ENCODE results near the gene PSG3.
"Not testable (repeated sequence)": the region's sequence is repeated elsewhere in the genome, so short reads cannot be mapped to it uniquely, and the experiment has no call there.

Gene PSG3

GRCh38 chr19:42740381-42740780, at the start of gene PSG3:
PSG3 (minus strand) TSS chr19:42740481; CDS start chr19:42740384, 97 bp downstream.
- DNase-seq (ENCODE audit: low read depth in 1 of 2, low spot score in 1 of 2): not testable (repeated sequence)

- DNase-seq (ENCODE audit: low read depth in 1 of 2, low spot score in 1 of 2): not testable (repeated sequence)
Observed at GRCh38 chr19:42788766-42789165, 48.5 kb upstream of the PSG3 start.

GRCh38 chr19:42787766-42788165, 47.5 kb upstream of the PSG3 start:
- not testable (repeated sequence) for DNase-seq (ENCODE audit: low read depth in 1 of 2, low spot score in 1 of 2)

- DNase-seq (ENCODE audit: low read depth in 1 of 2, low spot score in 1 of 2): not testable (repeated sequence)
Observed at GRCh38 chr19:42776750-42777612, 36.7 kb upstream of the PSG3 start.

GRCh38 chr19:42774510-42775158, 34.4 kb upstream of the PSG3 start:
- DNase-seq (ENCODE audit: low read depth in 1 of 2, low spot score in 1 of 2): not testable (repeated sequence)

GRCh38 chr19:42767319-42767718, 27.0 kb upstream of the PSG3 start:
- not testable (repeated sequence) for DNase-seq (ENCODE audit: low read depth in 1 of 2, low spot score in 1 of 2)

GRCh38 chr19:42766871-42767270, 26.6 kb upstream of the PSG3 start:
- not testable (repeated sequence) for DNase-seq (ENCODE audit: low read depth in 1 of 2, low spot score in 1 of 2)

- no peak for DNase-seq (ENCODE audit: low read depth in 1 of 2, low spot score in 1 of 2)
Observed at GRCh38 chr19:42764836-42765235, 24.6 kb upstream of the PSG3 start.

- no peak for DNase-seq (ENCODE audit: low read depth in 1 of 2, low spot score in 1 of 2)
Observed at GRCh38 chr19:42762789-42763188, 22.5 kb upstream of the PSG3 start.

- not testable (repeated sequence) for DNase-seq (ENCODE audit: low read depth in 1 of 2, low spot score in 1 of 2)
Observed at GRCh38 chr19:42761924-42762295, 21.6 kb upstream of the PSG3 start.

GRCh38 chr19:42760954-42761923, 21.0 kb upstream of the PSG3 start:
- DNase-seq (ENCODE audit: low read depth in 1 of 2, low spot score in 1 of 2): not testable (repeated sequence)

GRCh38 chr19:42758667-42759066, 18.4 kb upstream of the PSG3 start:
- DNase-seq (ENCODE audit: low read depth in 1 of 2, low spot score in 1 of 2): not testable (repeated sequence)

- not testable (repeated sequence) for DNase-seq (ENCODE audit: low read depth in 1 of 2, low spot score in 1 of 2)
Observed at GRCh38 chr19:42752246-42752645, 12.0 kb upstream of the PSG3 start.

GRCh38 chr19:42741726-42742607, 1.7 kb upstream of the PSG3 start:
- DNase-seq (ENCODE audit: low read depth in 1 of 2, low spot score in 1 of 2): not testable (repeated sequence)

- not testable (repeated sequence) for DNase-seq (ENCODE audit: low read depth in 1 of 2, low spot score in 1 of 2)
Observed at GRCh38 chr19:42737581-42738011, 2.7 kb downstream of the PSG3 start.

GRCh38 chr19:42728341-42728740, 11.9 kb downstream of the PSG3 start:
- DNase-seq (ENCODE audit: low read depth in 1 of 2, low spot score in 1 of 2): not testable (repeated sequence)

- DNase-seq (ENCODE audit: low read depth in 1 of 2, low spot score in 1 of 2): not testable (repeated sequence)
Observed at GRCh38 chr19:42714000-42714399, 26.3 kb downstream of the PSG3 start.

- not testable (repeated sequence) for DNase-seq (ENCODE audit: low read depth in 1 of 2, low spot score in 1 of 2)
Observed at GRCh38 chr19:42712753-42713152, 27.5 kb downstream of the PSG3 start.

GRCh38 chr19:42710986-42711385, 29.3 kb downstream of the PSG3 start:
- DNase-seq (ENCODE audit: low read depth in 1 of 2, low spot score in 1 of 2): not testable (repeated sequence)

- no peak for DNase-seq (ENCODE audit: low read depth in 1 of 2, low spot score in 1 of 2)
Observed at GRCh38 chr19:42697884-42698283, 42.4 kb downstream of the PSG3 start.

Measured in stimulated activated CD4-positive, alpha-beta T cell treated with anti-CD3 and anti-CD28 coated beads, Interleukin-15, amount 100 ng/mL, for 1 hour (primary cell).